H1 (cell line): ENCODE measurements around the gene BCAR1. TPM values are rescaled to one million over a fixed set of nuclear protein-coding genes. Genes with fewer than 3 reads are reported as not detected.

Source experiments
- NRF1 ChIP-seq: IDR thresholded peaks from 2 replicates; pipeline ENCODE4 v1.6.1; 2011; ENCODE audit warnings: mild to moderate bottlenecking, low read depth, low read length, improper control_type of control experiment
- RBBP5 ChIP-seq: IDR thresholded peaks from 2 replicates; pipeline ENCODE4 v1.7.1; 2012; ENCODE audit warnings: low read depth, mild to moderate bottlenecking, inconsistent platforms, low read length, moderate library complexity, borderline replicate concordance
- SP2 ChIP-seq: IDR thresholded peaks from 2 replicates; pipeline ENCODE4 v1.6.1; 2012; ENCODE audit warnings: mild to moderate bottlenecking, low read length, inconsistent platforms
- TEAD4 ChIP-seq: IDR thresholded peaks from 2 replicates; pipeline ENCODE4 v1.6.1; 2012; ENCODE audit warnings: low read depth, low read length, inconsistent platforms, mixed read lengths
- polyA plus RNA-seq, 7 experiments: library from polyadenylated mRNA; depleted of rRNA in 3 of 7; stranded (reverse) in 5 of 7; unstranded in 2 of 7; fragments of >200 nt in 5 of 7; fragments of 200-250 nt in 2 of 7; gene quantifications; 1 replicate in 5 of 7; 2 replicates in 1 of 7; 4 replicates in 1 of 7; pipeline versions ENCODE4 v1.2.1 to v1.2.3, GENCODE V29; 2011 to 2013; ENCODE audit warnings: missing spikeins in 2 of 7, mixed read lengths in 2 of 7
- total RNA-seq: library from RNA; stranded (reverse); fragmentation: NEBNext Ultra II Directional; extraction: Animal tissue kit (Norgen Biotek cat#: 25700); gene quantifications from 2 replicates; pipeline ENCODE4 v1.2.1, GENCODE V29; 2021
- TF ChIP-seq, protein P1 (sequence below): fragments of 300-600 bp; sonication (generic); IDR thresholded peaks from 2 replicates; pipeline ENCODE4 v1.7.1; 2012; ENCODE audit warnings: low read length, moderate library complexity, mild to moderate bottlenecking, inconsistent platforms; ENCODE audit not compliant: insufficient replicate concordance
- TF ChIP-seq, protein P2 (sequence below), 3 experiments: IDR thresholded peaks; 1 replicate in 2 of 3; 2 replicates in 1 of 3; pipeline versions ENCODE4 v1.5.1 to v1.6.1; 2011; ENCODE audit warnings: low read length in 3 of 3, mild to moderate bottlenecking in 3 of 3, inconsistent platforms in 2 of 3, low read depth in 1 of 3, moderate library complexity in 1 of 3; ENCODE audit not compliant: insufficient read depth in 1 of 3; ENCODE audit errors: control extremely low read depth in 1 of 3

The BCAR1 gene
- total and polyA plus RNA-seq, 2 of the 8 experiments (the other 6 are each of a cell fraction or from before 2014, with no cell fraction given), result 59.8 to 105 TPM

DNA sequence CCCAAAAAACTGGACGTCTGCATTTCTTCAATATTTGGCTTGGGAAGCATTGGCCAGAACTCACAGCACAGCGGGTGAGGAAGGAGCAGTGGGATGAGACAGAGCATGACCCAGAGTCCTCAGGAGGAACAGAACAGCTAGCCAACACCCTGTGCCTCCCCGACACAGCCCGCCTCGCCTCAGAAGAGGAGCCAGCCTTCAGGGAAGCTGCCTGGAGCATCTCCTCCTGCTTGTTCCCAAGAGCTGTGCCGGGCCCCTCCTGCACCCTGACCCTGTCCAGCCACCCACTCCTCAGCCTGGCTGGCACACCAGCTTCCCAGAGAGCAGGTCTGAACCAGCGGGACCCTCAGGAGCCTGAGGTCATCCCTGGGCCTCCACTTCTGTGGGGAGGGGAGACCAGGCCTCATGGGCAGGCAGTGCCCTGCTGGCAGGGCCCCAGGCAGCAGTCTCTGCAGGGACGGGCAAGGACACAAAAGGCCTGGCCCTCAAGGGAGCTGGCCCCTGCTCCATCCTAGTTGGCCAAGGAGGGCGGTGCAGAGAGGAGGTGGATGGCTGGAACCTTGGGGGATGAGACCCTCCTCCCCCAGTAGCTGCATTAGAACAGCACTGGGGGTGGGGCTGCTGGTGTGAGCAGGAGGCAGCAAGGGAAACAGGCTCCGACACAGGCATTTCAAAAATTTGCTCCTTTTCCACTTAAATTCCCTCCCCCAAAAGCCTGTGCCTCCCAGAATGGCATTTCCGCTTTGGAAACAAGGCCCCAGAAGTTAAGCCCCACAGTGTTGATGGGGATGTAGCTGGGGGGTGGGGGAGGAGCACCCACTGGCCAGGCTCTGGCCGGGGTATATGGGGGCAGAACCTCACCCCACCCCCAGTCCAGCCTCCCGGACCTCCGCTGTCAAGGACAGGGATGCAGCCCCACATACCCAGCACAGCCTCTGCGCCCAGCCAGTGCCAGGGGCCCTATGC is 1.8 kb upstream of the BCAR1 start (continued):
- TF ChIP-seq, protein P1, sequence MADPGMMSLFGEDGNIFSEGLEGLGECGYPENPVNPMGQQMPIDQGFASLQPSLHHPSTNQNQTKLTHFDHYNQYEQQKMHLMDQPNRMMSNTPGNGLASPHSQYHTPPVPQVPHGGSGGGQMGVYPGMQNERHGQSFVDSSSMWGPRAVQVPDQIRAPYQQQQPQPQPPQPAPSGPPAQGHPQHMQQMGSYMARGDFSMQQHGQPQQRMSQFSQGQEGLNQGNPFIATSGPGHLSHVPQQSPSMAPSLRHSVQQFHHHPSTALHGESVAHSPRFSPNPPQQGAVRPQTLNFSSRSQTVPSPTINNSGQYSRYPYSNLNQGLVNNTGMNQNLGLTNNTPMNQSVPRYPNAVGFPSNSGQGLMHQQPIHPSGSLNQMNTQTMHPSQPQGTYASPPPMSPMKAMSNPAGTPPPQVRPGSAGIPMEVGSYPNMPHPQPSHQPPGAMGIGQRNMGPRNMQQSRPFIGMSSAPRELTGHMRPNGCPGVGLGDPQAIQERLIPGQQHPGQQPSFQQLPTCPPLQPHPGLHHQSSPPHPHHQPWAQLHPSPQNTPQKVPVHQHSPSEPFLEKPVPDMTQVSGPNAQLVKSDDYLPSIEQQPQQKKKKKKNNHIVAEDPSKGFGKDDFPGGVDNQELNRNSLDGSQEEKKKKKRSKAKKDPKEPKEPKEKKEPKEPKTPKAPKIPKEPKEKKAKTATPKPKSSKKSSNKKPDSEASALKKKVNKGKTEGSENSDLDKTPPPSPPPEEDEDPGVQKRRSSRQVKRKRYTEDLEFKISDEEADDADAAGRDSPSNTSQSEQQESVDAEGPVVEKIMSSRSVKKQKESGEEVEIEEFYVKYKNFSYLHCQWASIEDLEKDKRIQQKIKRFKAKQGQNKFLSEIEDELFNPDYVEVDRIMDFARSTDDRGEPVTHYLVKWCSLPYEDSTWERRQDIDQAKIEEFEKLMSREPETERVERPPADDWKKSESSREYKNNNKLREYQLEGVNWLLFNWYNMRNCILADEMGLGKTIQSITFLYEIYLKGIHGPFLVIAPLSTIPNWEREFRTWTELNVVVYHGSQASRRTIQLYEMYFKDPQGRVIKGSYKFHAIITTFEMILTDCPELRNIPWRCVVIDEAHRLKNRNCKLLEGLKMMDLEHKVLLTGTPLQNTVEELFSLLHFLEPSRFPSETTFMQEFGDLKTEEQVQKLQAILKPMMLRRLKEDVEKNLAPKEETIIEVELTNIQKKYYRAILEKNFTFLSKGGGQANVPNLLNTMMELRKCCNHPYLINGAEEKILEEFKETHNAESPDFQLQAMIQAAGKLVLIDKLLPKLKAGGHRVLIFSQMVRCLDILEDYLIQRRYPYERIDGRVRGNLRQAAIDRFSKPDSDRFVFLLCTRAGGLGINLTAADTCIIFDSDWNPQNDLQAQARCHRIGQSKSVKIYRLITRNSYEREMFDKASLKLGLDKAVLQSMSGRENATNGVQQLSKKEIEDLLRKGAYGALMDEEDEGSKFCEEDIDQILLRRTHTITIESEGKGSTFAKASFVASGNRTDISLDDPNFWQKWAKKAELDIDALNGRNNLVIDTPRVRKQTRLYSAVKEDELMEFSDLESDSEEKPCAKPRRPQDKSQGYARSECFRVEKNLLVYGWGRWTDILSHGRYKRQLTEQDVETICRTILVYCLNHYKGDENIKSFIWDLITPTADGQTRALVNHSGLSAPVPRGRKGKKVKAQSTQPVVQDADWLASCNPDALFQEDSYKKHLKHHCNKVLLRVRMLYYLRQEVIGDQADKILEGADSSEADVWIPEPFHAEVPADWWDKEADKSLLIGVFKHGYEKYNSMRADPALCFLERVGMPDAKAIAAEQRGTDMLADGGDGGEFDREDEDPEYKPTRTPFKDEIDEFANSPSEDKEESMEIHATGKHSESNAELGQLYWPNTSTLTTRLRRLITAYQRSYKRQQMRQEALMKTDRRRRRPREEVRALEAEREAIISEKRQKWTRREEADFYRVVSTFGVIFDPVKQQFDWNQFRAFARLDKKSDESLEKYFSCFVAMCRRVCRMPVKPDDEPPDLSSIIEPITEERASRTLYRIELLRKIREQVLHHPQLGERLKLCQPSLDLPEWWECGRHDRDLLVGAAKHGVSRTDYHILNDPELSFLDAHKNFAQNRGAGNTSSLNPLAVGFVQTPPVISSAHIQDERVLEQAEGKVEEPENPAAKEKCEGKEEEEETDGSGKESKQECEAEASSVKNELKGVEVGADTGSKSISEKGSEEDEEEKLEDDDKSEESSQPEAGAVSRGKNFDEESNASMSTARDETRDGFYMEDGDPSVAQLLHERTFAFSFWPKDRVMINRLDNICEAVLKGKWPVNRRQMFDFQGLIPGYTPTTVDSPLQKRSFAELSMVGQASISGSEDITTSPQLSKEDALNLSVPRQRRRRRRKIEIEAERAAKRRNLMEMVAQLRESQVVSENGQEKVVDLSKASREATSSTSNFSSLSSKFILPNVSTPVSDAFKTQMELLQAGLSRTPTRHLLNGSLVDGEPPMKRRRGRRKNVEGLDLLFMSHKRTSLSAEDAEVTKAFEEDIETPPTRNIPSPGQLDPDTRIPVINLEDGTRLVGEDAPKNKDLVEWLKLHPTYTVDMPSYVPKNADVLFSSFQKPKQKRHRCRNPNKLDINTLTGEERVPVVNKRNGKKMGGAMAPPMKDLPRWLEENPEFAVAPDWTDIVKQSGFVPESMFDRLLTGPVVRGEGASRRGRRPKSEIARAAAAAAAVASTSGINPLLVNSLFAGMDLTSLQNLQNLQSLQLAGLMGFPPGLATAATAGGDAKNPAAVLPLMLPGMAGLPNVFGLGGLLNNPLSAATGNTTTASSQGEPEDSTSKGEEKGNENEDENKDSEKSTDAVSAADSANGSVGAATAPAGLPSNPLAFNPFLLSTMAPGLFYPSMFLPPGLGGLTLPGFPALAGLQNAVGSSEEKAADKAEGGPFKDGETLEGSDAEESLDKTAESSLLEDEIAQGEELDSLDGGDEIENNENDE, result no peak
- no peak for TF ChIP-seq SP2
- TF ChIP-seq TEAD4, result peak; percentile 94
- no peak for TF ChIP-seq NRF1
- TF ChIP-seq RBBP5, result peak; percentile 79; the same call in 1 of the 2 replicates
- TF ChIP-seq, protein P2, sequence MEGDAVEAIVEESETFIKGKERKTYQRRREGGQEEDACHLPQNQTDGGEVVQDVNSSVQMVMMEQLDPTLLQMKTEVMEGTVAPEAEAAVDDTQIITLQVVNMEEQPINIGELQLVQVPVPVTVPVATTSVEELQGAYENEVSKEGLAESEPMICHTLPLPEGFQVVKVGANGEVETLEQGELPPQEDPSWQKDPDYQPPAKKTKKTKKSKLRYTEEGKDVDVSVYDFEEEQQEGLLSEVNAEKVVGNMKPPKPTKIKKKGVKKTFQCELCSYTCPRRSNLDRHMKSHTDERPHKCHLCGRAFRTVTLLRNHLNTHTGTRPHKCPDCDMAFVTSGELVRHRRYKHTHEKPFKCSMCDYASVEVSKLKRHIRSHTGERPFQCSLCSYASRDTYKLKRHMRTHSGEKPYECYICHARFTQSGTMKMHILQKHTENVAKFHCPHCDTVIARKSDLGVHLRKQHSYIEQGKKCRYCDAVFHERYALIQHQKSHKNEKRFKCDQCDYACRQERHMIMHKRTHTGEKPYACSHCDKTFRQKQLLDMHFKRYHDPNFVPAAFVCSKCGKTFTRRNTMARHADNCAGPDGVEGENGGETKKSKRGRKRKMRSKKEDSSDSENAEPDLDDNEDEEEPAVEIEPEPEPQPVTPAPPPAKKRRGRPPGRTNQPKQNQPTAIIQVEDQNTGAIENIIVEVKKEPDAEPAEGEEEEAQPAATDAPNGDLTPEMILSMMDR (IDR thresholded peaks at IDR 0.05; ENCODE audit: control extremely low read depth in 1 of 3, insufficient read depth in 1 of 3, low read depth in 1 of 3, low read length in 3 of 3), result no peak
